ENCODE data around the gene CAPN13. TPM values are rescaled to one million over a fixed set of nuclear protein-coding genes. Genes with fewer than 3 reads are reported as not detected.

Gene CAPN13
- total and polyA plus RNA-seq, 4 donors, result 0.13 to 0.42 TPM; not detected in 2

DNA sequence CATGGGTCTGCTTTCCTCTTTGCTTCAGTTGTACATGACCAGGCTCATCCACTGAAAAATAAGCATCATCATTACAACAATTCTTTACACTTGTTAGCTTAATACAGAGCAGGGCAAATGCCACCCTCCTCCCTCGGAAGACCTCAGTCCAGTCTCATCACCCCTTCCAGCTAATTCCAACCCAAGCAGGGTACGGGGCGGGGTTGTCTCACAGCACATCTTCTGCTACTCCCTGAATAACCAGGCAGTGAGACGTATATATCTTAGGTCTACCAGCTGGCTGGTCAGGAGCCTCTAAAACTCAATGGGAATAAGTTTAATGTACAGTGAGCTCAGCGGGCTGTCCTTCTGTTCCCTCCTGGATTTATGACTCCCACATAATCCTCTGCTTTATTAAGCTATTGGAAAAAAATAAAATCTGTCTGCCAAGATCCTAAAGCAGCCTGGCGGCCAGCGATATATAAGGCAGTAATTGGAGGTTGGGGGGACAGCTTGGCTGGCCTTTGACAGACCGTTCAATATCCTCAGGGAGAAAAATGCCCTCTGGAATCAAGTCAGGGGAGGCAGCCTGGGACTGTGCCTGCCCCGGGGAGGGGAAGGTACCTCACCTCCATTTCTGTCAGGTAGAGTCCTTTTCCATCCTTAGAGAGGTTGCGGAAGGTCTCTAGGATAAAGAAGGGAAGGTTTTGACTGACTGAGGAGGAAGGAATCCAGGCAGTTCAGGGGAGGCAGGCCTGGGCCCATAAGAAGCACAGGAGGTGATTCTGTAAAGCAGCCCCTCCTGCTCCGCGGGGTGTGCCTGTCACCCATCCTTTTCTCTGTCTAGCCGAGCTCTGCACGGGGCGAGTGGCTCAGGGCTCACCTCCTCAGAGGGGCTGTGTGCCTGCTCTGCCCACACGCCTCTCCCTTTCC, 76.3 kb downstream of the CAPN13 start:
- Histone ChIP-seq H3K9ac (ENCODE audit: low read depth in 1 of 2, low read length in 2 of 2) (no peak overlapping the region), H3K9me3 (ENCODE audit: control insufficient read depth in 4 of 4, low read length in 3 of 4) (no peaks in the 10 kb centered on the region), H3K36me3 (ENCODE audit: control insufficient read depth in 4 of 4, insufficient read depth in 3 of 4, low read depth in 1 of 4, low read length in 3 of 4) (no peaks in the 10 kb centered on the region), H3K4me3 (ENCODE audit: low read depth in 1 of 3, low read length in 3 of 3) (no peak overlapping the region), H3K4me1 (ENCODE audit: control insufficient read depth in 4 of 4, insufficient read depth in 4 of 4, low read length in 3 of 4) (no peaks in the 10 kb centered on the region), H3K27me3 (ENCODE audit: control insufficient read depth in 4 of 4, insufficient read depth in 4 of 4, low read length in 3 of 4) (no peaks in the 10 kb centered on the region), H3K27ac (ENCODE audit: low read depth in 1 of 2, low read length in 2 of 2) (no peak overlapping the region)
- WGBS, result 93% methylated on average over 16 of the region's 16 CpGs
- TF ChIP-seq, protein P1, sequence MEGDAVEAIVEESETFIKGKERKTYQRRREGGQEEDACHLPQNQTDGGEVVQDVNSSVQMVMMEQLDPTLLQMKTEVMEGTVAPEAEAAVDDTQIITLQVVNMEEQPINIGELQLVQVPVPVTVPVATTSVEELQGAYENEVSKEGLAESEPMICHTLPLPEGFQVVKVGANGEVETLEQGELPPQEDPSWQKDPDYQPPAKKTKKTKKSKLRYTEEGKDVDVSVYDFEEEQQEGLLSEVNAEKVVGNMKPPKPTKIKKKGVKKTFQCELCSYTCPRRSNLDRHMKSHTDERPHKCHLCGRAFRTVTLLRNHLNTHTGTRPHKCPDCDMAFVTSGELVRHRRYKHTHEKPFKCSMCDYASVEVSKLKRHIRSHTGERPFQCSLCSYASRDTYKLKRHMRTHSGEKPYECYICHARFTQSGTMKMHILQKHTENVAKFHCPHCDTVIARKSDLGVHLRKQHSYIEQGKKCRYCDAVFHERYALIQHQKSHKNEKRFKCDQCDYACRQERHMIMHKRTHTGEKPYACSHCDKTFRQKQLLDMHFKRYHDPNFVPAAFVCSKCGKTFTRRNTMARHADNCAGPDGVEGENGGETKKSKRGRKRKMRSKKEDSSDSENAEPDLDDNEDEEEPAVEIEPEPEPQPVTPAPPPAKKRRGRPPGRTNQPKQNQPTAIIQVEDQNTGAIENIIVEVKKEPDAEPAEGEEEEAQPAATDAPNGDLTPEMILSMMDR (IDR thresholded peaks at IDR 0.05; ENCODE audit: low read depth, low read length, missing input control), result no peak
- TF ChIP-seq RXRA (IDR thresholded peaks at IDR 0.05), result no peak
- no peak for TF ChIP-seq GABPA (IDR thresholded peaks at IDR 0.05 in 1 of 2, conservative IDR thresholded peaks at IDR 0.05 in 1 of 2)
- TF ChIP-seq RAD21 (IDR thresholded peaks at IDR 0.05), result no peak
- TF ChIP-seq, protein P2, sequence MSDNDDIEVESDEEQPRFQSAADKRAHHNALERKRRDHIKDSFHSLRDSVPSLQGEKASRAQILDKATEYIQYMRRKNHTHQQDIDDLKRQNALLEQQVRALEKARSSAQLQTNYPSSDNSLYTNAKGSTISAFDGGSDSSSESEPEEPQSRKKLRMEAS (IDR thresholded peaks at IDR 0.05), result no peak
- TF ChIP-seq HNF4A (conservative IDR thresholded peaks at IDR 0.05), result no peak
- TF ChIP-seq SP1 (IDR thresholded peaks at IDR 0.05), result no peak
- TF ChIP-seq FOXA2 (IDR thresholded peaks at IDR 0.05), result no peak
- no peak for DNase-seq (ENCODE audit: low spot score)

DNA sequence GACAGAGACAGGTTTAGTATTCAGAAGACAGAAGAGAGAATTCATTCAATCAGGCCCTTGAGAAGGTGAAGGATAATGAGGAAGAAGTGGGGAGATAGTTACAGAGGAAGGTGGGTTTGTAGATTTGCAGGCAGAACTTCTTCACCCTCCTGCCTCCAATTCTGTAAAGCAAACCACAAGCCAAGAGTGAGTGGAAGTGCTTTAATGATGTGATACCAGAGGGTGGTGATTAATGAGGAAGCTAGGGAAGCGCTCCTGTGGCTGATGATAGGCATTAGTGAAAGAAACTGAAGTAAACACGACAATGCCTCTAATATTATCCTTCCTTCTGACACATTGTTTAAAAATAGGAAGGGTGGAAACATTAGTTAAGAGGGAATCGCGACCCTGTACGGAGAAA, 78.2 kb downstream of the CAPN13 start:
- Histone ChIP-seq H3K27me3 (ENCODE audit: control insufficient read depth in 4 of 4, insufficient read depth in 4 of 4, low read length in 3 of 4) (no peaks in the 10 kb centered on the region), H3K9ac (ENCODE audit: low read depth in 1 of 2, low read length in 2 of 2) (no peak overlapping the region), H3K4me1 (ENCODE audit: control insufficient read depth in 4 of 4, insufficient read depth in 4 of 4, low read length in 3 of 4) (no peaks in the 10 kb centered on the region), H3K27ac (ENCODE audit: low read depth in 1 of 2, low read length in 2 of 2) (no peak overlapping the region), H3K9me3 (ENCODE audit: control insufficient read depth in 4 of 4, low read length in 3 of 4) (no peaks in the 10 kb centered on the region), H3K4me3 (ENCODE audit: low read depth in 1 of 3, low read length in 3 of 3) (no peak overlapping the region), H3K36me3 (ENCODE audit: control insufficient read depth in 4 of 4, insufficient read depth in 3 of 4, low read depth in 1 of 4, low read length in 3 of 4) (no peaks in the 10 kb centered on the region)
- TF ChIP-seq, protein P2 (IDR thresholded peaks at IDR 0.05), result no peak
- TF ChIP-seq, protein P3, sequence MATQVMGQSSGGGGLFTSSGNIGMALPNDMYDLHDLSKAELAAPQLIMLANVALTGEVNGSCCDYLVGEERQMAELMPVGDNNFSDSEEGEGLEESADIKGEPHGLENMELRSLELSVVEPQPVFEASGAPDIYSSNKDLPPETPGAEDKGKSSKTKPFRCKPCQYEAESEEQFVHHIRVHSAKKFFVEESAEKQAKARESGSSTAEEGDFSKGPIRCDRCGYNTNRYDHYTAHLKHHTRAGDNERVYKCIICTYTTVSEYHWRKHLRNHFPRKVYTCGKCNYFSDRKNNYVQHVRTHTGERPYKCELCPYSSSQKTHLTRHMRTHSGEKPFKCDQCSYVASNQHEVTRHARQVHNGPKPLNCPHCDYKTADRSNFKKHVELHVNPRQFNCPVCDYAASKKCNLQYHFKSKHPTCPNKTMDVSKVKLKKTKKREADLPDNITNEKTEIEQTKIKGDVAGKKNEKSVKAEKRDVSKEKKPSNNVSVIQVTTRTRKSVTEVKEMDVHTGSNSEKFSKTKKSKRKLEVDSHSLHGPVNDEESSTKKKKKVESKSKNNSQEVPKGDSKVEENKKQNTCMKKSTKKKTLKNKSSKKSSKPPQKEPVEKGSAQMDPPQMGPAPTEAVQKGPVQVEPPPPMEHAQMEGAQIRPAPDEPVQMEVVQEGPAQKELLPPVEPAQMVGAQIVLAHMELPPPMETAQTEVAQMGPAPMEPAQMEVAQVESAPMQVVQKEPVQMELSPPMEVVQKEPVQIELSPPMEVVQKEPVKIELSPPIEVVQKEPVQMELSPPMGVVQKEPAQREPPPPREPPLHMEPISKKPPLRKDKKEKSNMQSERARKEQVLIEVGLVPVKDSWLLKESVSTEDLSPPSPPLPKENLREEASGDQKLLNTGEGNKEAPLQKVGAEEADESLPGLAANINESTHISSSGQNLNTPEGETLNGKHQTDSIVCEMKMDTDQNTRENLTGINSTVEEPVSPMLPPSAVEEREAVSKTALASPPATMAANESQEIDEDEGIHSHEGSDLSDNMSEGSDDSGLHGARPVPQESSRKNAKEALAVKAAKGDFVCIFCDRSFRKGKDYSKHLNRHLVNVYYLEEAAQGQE (IDR thresholded peaks at IDR 0.05), result no peak
- TF ChIP-seq TAF1 (conservative IDR thresholded peaks at IDR 0.05) (no peak), FOXA1 (IDR thresholded peaks at IDR 0.05) (no peak), HNF4A (conservative IDR thresholded peaks at IDR 0.05) (no peak), HNF4G (IDR thresholded peaks at IDR 0.05) (no peak), GABPA (IDR thresholded peaks at IDR 0.05 in 1 of 2, conservative IDR thresholded peaks at IDR 0.05 in 1 of 2) (no peak), RAD21 (IDR thresholded peaks at IDR 0.05) (no peak), YY1 (IDR thresholded peaks at IDR 0.05) (no peak)
- TF ChIP-seq, protein P1 (IDR thresholded peaks at IDR 0.05; ENCODE audit: low read depth, low read length, missing input control), result no peak
- WGBS, result 73% methylated on average over 5 of the region's 5 CpGs
- DNase-seq (ENCODE audit: low spot score), result no peak
